Measurements from ENCODE around the gene TEF. TPM values are rescaled to one million over a fixed set of nuclear protein-coding genes. Genes with fewer than 3 reads are reported as not detected.

Gene TEF
- total RNA-seq, 1 experiment from 2014 or later = 12.0 TPM

- no peak for TF ChIP-seq HMGXB4 (CRISPR knock-in tag; IDR thresholded peaks at IDR 0.05)
- TF ChIP-seq ZNF219 (CRISPR knock-in tag; IDR thresholded peaks at IDR 0.05; ENCODE audit: borderline replicate concordance) = no peak
Measured at GRCh38 chr22:41382610-41383009, 868 bp downstream of the TEF start (continued).

DNA sequence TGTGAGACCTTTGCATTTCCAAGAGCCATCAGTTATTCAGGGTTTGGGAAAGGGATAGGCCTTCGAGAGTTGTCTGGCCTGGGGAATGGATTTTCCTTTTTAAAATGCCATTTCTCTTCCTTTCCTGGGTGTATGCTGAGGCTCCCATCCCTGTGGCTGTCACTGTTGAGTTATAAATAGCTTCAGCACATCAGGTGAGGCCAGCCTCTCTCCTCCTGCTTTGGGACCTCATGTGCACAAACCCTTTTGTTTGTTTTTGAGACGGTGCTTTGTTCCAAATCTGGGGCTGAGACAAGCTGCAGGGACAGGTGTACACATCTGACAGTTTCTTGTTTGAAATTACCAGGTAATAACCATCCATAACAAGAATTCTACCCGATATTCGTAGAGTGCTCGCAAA lies 1.3 kb downstream of the TEF start:
- no peak overlapping the region for H3K27ac Mint-ChIP-seq
- POLR2A ChIA-PET = interaction anchor here (3.7 kb wide), 1 partner anchor 63 kb away, joined by 24 read pairs; the partner anchor contains the start of gene TOB2
- CTCF ChIA-PET = interaction anchor here (2.3 to 3.3 kb wide), 3 partner anchors 134 to 145 kb away, joined by 8 to 19 read pairs (median 11); no protein-coding TSS in a partner anchor
- no peaks in the 10 kb centered on the region for H3K36me3 Mint-ChIP-seq
- peaks cover 21% of the 10 kb centered on the region for H3K4me1 Mint-ChIP-seq
- H3K9me3 Mint-ChIP-seq = no peaks in the 10 kb centered on the region
- TF ChIP-seq NFE2L1 (CRISPR knock-in tag; IDR thresholded peaks at IDR 0.05) (no peak), OVOL2 (CRISPR knock-in tag; IDR thresholded peaks at IDR 0.05; ENCODE audit: borderline replicate concordance) (no peak), ZNF263 (CRISPR knock-in tag; IDR thresholded peaks at IDR 0.05; ENCODE audit: low read depth) (no peak), SP1 (CRISPR knock-in tag; conservative IDR thresholded peaks at IDR 0.05) (no peak), E2F1 (CRISPR knock-in tag; IDR thresholded peaks at IDR 0.05) (no peak), SOX15 (CRISPR knock-in tag; IDR thresholded peaks at IDR 0.05) (no peak), MXD4 (CRISPR knock-in tag; IDR thresholded peaks at IDR 0.05; ENCODE audit: borderline replicate concordance) (no peak), E2F5 (CRISPR knock-in tag; IDR thresholded peaks at IDR 0.05) (no peak), TEAD4 (CRISPR knock-in tag; IDR thresholded peaks at IDR 0.05) (no peak), PRRX2 (CRISPR knock-in tag; IDR thresholded peaks at IDR 0.05) (no peak)
- ATAC-seq (no peak), DNase-seq (ENCODE audit: low spot score) (no peak)
- peaks cover 4% of the 10 kb centered on the region for H3K27me3 Mint-ChIP-seq (ENCODE audit: low read depth)
- peak overlapping the region; percentile 75 for H3K4me3 Mint-ChIP-seq

DNA sequence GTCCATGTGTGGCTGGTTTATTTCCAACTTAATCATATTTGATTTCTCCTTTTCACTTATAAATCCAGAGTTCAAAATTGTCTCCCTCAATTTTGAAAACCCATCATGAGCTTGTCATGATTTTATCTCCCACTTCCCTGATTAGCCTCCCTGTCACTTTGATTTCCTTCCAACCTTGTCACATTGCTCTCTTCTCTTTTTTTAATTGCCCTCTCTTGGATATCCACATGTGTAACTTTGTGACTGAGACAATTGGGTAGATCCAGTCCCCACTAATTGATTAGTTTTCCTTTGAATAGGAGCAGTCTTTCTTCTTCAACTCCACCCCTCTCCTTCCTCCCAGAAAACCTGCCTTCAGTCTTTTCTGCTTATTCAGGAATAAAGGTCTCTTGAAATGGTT lies 2.4 kb downstream of the TEF start:
- H3K9me3 Mint-ChIP-seq = no peaks in the 10 kb centered on the region
- peak overlapping the region; percentile 18 for H3K4me3 Mint-ChIP-seq

DNA sequence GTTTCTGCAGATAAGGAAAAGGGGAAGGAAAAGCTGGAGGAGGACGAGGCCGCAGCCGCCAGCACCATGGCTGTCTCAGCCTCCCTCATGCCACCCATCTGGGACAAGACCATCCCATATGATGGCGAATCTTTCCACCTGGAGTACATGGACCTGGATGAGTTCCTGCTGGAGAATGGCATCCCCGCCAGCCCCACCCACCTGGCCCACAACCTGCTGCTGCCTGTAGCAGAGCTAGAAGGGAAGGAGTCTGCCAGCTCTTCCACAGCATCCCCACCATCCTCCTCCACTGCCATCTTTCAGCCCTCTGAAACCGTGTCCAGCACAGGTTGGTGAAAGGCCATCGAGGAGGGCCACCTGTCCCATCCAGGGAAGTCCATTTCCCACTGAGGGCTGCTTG lies 5.6 kb downstream of the TEF start:
- ChIA-PET CTCF (no interaction called here), POLR2A (no interaction called here)
- H3K27ac Mint-ChIP-seq = no peak overlapping the region; the same call in 1 of the 2 replicates
- no peak for TF ChIP-seq MXD4 (CRISPR knock-in tag; IDR thresholded peaks at IDR 0.05; ENCODE audit: borderline replicate concordance)
- TF ChIP-seq SMAD3 (CRISPR knock-in tag; IDR thresholded peaks at IDR 0.05; ENCODE audit: borderline replicate concordance) = no peak
- TF ChIP-seq ZNF671 (CRISPR knock-in tag; IDR thresholded peaks at IDR 0.05) = no peak
- no peak for TF ChIP-seq ZNF138 (CRISPR knock-in tag; conservative IDR thresholded peaks at IDR 0.05)
- TF ChIP-seq, protein P1, sequence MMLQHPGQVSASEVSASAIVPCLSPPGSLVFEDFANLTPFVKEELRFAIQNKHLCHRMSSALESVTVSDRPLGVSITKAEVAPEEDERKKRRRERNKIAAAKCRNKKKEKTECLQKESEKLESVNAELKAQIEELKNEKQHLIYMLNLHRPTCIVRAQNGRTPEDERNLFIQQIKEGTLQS (CRISPR knock-in tag; conservative IDR thresholded peaks at IDR 0.05) = no peak
- no peak for TF ChIP-seq TEAD1 (CRISPR knock-in tag; IDR thresholded peaks at IDR 0.05)
- TF ChIP-seq, protein P2, sequence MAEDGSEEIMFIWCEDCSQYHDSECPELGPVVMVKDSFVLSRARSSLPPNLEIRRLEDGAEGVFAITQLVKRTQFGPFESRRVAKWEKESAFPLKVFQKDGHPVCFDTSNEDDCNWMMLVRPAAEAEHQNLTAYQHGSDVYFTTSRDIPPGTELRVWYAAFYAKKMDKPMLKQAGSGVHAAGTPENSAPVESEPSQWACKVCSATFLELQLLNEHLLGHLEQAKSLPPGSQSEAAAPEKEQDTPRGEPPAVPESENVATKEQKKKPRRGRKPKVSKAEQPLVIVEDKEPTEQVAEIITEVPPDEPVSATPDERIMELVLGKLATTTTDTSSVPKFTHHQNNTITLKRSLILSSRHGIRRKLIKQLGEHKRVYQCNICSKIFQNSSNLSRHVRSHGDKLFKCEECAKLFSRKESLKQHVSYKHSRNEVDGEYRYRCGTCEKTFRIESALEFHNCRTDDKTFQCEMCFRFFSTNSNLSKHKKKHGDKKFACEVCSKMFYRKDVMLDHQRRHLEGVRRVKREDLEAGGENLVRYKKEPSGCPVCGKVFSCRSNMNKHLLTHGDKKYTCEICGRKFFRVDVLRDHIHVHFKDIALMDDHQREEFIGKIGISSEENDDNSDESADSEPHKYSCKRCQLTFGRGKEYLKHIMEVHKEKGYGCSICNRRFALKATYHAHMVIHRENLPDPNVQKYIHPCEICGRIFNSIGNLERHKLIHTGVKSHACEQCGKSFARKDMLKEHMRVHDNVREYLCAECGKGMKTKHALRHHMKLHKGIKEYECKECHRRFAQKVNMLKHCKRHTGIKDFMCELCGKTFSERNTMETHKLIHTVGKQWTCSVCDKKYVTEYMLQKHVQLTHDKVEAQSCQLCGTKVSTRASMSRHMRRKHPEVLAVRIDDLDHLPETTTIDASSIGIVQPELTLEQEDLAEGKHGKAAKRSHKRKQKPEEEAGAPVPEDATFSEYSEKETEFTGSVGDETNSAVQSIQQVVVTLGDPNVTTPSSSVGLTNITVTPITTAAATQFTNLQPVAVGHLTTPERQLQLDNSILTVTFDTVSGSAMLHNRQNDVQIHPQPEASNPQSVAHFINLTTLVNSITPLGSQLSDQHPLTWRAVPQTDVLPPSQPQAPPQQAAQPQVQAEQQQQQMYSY (CRISPR knock-in tag; IDR thresholded peaks at IDR 0.05) = no peak
- no peak for TF ChIP-seq MAX (CRISPR knock-in tag; IDR thresholded peaks at IDR 0.05)
- no peak for TF ChIP-seq EMX1 (CRISPR knock-in tag; IDR thresholded peaks at IDR 0.05)

More for the DNA sequence above, 2.4 kb downstream of the TEF start:
- H3K4me1 Mint-ChIP-seq = peaks cover 21% of the 10 kb centered on the region
- H3K36me3 Mint-ChIP-seq = no peaks in the 10 kb centered on the region
- no peaks in the 10 kb centered on the region; the same call in none of the 2 replicates for H3K27me3 Mint-ChIP-seq (ENCODE audit: low read depth)
- ChIA-PET POLR2A (interaction anchor here (0.6 kb wide), 1 partner anchor 10 kb away, joined by 4 read pairs; no protein-coding TSS in a partner anchor), CTCF (interaction anchor here (3.3 kb wide), 1 partner anchor 133 kb away, joined by 19 read pairs; no protein-coding TSS in a partner anchor)
- H3K27ac Mint-ChIP-seq = no peak overlapping the region
- TF ChIP-seq, protein P3, sequence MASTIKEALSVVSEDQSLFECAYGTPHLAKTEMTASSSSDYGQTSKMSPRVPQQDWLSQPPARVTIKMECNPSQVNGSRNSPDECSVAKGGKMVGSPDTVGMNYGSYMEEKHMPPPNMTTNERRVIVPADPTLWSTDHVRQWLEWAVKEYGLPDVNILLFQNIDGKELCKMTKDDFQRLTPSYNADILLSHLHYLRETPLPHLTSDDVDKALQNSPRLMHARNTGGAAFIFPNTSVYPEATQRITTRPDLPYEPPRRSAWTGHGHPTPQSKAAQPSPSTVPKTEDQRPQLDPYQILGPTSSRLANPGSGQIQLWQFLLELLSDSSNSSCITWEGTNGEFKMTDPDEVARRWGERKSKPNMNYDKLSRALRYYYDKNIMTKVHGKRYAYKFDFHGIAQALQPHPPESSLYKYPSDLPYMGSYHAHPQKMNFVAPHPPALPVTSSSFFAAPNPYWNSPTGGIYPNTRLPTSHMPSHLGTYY (CRISPR knock-in tag; IDR thresholded peaks at IDR 0.05) = no peak
- DNase-seq (ENCODE audit: low spot score) (no peak), ATAC-seq (no peak)

More for the DNA sequence above, 5.6 kb downstream of the TEF start:
- DNase-seq (ENCODE audit: low spot score) (no peak), ATAC-seq (no peak)
- H3K27me3 Mint-ChIP-seq (ENCODE audit: low read depth) = no peaks in the 10 kb centered on the region; the same call in 1 of the 2 replicates
- no peaks in the 10 kb centered on the region for H3K9me3 Mint-ChIP-seq
- H3K4me3 Mint-ChIP-seq = no peak overlapping the region
- peaks cover 14% of the 10 kb centered on the region for H3K4me1 Mint-ChIP-seq
- H3K36me3 Mint-ChIP-seq = peaks cover 6% of the 10 kb centered on the region

Data from WTC11 (cell line).